A549 (cell line): ENCODE results near the gene C5AR1. TPM values are rescaled to one million over a fixed set of nuclear protein-coding genes. Genes with fewer than 3 reads are reported as not detected.

Experiments used
- ATAC-seq, 2 experiments: fragments of 200-7000 bp in 1 of 2; fragments of >200 bp in 1 of 2; cut with Nextera tagmentation in 1 of 2; cut with Tn5 transposase in 1 of 2; 3 replicates each; pipeline versions ENCODE4 v1.8.0 to v1.9.1; 2018 to 2020; ENCODE audit warnings: mild to moderate bottlenecking in 1 of 2, moderate library complexity in 1 of 2
- CTCF ChIA-PET: fragments of 300-600 bp; sonication (Branson Sonifier 250); formaldehyde crosslinking; extraction: SDS; loops from one replicate; lab custom pipeline; 2021; ENCODE audit warnings: antibody characterized with exemption, inconsistent platforms; lab: Yijun Ruan, JAX
- POLR2A ChIA-PET: fragments of 350-600 bp; formaldehyde crosslinking; extraction: SDS; loops from one replicate; lab custom pipeline; 2021; ENCODE audit warnings: antibody characterized with exemption, inconsistent platforms; lab: Yijun Ruan, JAX
- DNase-seq, 2 experiments: peaks; one replicate each; pipeline versions ENCODE4 v3.0.0 to v3.0.0-alpha.2; 2011 to 2016; ENCODE audit warnings: low read depth in 1 of 2, low spot score in 1 of 2
- FAIRE-seq: peaks from 2 replicates; lab custom pipeline; 2011; peaks lifted over from hg19 to GRCh38; lab: Jason Lieb, UNC
- H3K27ac ChIP-seq, 2 experiments: fragments of >200 bp; sonication (Bioruptor Twin); formaldehyde crosslinking; 3 replicates each; pipeline ENCODE4 v1.5.1; 2016 to 2017
- H3K4me1 ChIP-seq: fragments of >200 bp; sonication (Bioruptor Twin); formaldehyde crosslinking; 3 replicates; pipeline ENCODE4 v1.6.1; 2016
- H3K4me2 ChIP-seq: fragments of >200 bp; sonication (Bioruptor Twin); formaldehyde crosslinking; 3 replicates; pipeline ENCODE4 v1.6.1; 2016
- H3K4me3 ChIP-seq: fragments of >200 bp; sonication (Bioruptor Twin); formaldehyde crosslinking; 3 replicates; pipeline ENCODE4 v1.5.1; 2016
- H3K9me3 ChIP-seq: fragments of >200 bp; sonication (Bioruptor Twin); formaldehyde crosslinking; 3 replicates; pipeline ENCODE4 v1.6.1; 2016
- BCL3 ChIP-seq: fragments of >200 bp; sonication (Bioruptor Twin); formaldehyde crosslinking; IDR thresholded peaks from 3 replicates; pipeline ENCODE4 v1.6.1; 2016
- CHD2 ChIP-seq: fragments of 150-350 bp; IDR thresholded peaks from 2 replicates; pipeline ENCODE4 v1.6.1; 2014; ENCODE audit warnings: low read length; ENCODE audit not compliant: partially characterized antibody
- EP300 ChIP-seq, 2 experiments: fragments of >200 bp; sonication (Bioruptor Twin); formaldehyde crosslinking; IDR thresholded peaks; 2 replicates in 1 of 2; 3 replicates in 1 of 2; pipeline ENCODE4 v1.6.1; 2016 to 2017
- FOSL2 ChIP-seq, 2 experiments: fragments of 450-650 bp in 1 of 2; fragments of >200 bp in 1 of 2; sonication (Bioruptor Twin) in 1 of 2; formaldehyde crosslinking; IDR thresholded peaks; 2 replicates each; pipeline versions ENCODE4 v1.5.0 to v1.6.1; 2016 to 2020; ENCODE audit warnings: mild to moderate bottlenecking in 1 of 2, moderate library complexity in 1 of 2
- GATA3 ChIP-seq: IDR thresholded peaks from 2 replicates; pipeline ENCODE4 v1.6.1; 2012; ENCODE audit warnings: borderline replicate concordance
- HES2 ChIP-seq: fragments of >200 bp; sonication (Bioruptor Twin); formaldehyde crosslinking; IDR thresholded peaks from 2 replicates; pipeline ENCODE4 v1.6.1; 2016
- HEYL ChIP-seq: fragments of 250-450 bp; sonication (Bioruptor Pico); IDR thresholded peaks from 2 replicates; pipeline ENCODE4 v1.8.0; 2021; ENCODE audit warnings: mild to moderate bottlenecking, moderate library complexity
- HOXA7 ChIP-seq: fragments of 250-450 bp; sonication (Bioruptor Pico); IDR thresholded peaks from 2 replicates; pipeline ENCODE4 v1.5.0; 2020; ENCODE audit warnings: mild to moderate bottlenecking, moderate library complexity
- HOXB13 ChIP-seq: fragments of 250-450 bp; sonication (Bioruptor Pico); IDR thresholded peaks from 2 replicates; pipeline ENCODE4 v1.5.0; 2020; ENCODE audit warnings: low read depth, mild to moderate bottlenecking, moderate library complexity
- JUN ChIP-seq, 2 experiments: fragments of >200 bp; sonication (Bioruptor Twin); formaldehyde crosslinking; IDR thresholded peaks; 2 replicates in 1 of 2; 3 replicates in 1 of 2; pipeline ENCODE4 v1.6.1; 2016 to 2017
- MAX ChIP-seq: IDR thresholded peaks from 2 replicates; pipeline ENCODE4 v1.6.1; 2012
- MAZ ChIP-seq: fragments of 150-350 bp; IDR thresholded peaks from 2 replicates; pipeline ENCODE4 v1.6.1; 2014; ENCODE audit warnings: antibody characterized with exemption, low read depth, low read length, borderline replicate concordance
- NPAS2 ChIP-seq: fragments of 250-450 bp; sonication (Bioruptor Pico); IDR thresholded peaks from 2 replicates; pipeline ENCODE4 v1.8.0; 2022; ENCODE audit warnings: mild to moderate bottlenecking, moderate library complexity, borderline replicate concordance
- PBX3 ChIP-seq: IDR thresholded peaks from 2 replicates; pipeline ENCODE4 v1.6.1; 2012
- POLR2A ChIP-seq: IDR thresholded peaks from 2 replicates; pipeline ENCODE4 v1.6.1; 2012; ENCODE audit warnings: mild to moderate bottlenecking, low read length
- POLR2AphosphoS2 ChIP-seq: conservative IDR thresholded peaks from 2 replicates; pipeline ENCODE4 v1.6.1; 2012; ENCODE audit warnings: low read length, improper control_type of control experiment, inconsistent platforms
- RARB ChIP-seq: fragments of 250-450 bp; sonication (Bioruptor Pico); IDR thresholded peaks from 2 replicates; pipeline ENCODE4 v1.8.0; 2021; ENCODE audit warnings: mild to moderate bottlenecking, moderate library complexity
- RCOR1 ChIP-seq: fragments of 150-350 bp; IDR thresholded peaks from 2 replicates; pipeline ENCODE4 v1.6.1; 2014; ENCODE audit warnings: antibody characterized with exemption, low read length, low read depth
- REST ChIP-seq: fragments of 200-600 bp; sonication (generic); IDR thresholded peaks from 2 replicates; pipeline ENCODE4 v1.6.1; 2016; ENCODE audit warnings: antibody characterized with exemption, mild to moderate bottlenecking, moderate library complexity
- TFCP2L1 ChIP-seq: fragments of 250-450 bp; sonication (Bioruptor Pico); IDR thresholded peaks from 2 replicates; pipeline ENCODE4 v1.5.0; 2021; ENCODE audit warnings: mild to moderate bottlenecking
- TP53 ChIP-seq: fragments of 250-450 bp; sonication (Bioruptor Pico); IDR thresholded peaks from 2 replicates; pipeline ENCODE4 v1.5.0; 2021; ENCODE audit warnings: mild to moderate bottlenecking, moderate library complexity
- ZSCAN20 ChIP-seq: fragments of 250-450 bp; sonication (Bioruptor Pico); IDR thresholded peaks from 2 replicates; pipeline ENCODE4 v1.8.0; 2022; ENCODE audit warnings: mild to moderate bottlenecking, moderate library complexity
- WGBS: methylation state at CpG from one replicate; pipeline ENCODE4 v1.1.6; 2017; ENCODE audit errors: missing lambda C conversion rate; 5-methylcytosine and 5-hydroxymethylcytosine counted together
- polyA plus RNA-seq, 4 experiments: library from polyadenylated mRNA; depleted of rRNA in 3 of 4; stranded (reverse); fragments of >200 nt; fragmentation: RNase III in 1 of 4; extraction: RNeasy Plus Mini Kit Qiagen cat#74134 plus additional on column Dnase treatment in 1 of 4; gene quantifications; 2 replicates in 3 of 4; 3 replicates in 1 of 4; pipeline ENCODE4 v1.2.3, GENCODE V29; 2011 to 2017

The C5AR1 gene
- polyA plus RNA-seq, 2 of the 4 experiments (the other 2 are of a cell fraction), result 1.6 to 3.4 TPM

- ATAC-seq (peak; percentile 53 to 85), FAIRE-seq (no peak), DNase-seq (peak; percentile 92 to 98)
- ChIA-PET CTCF (interaction anchor here (0.6 to 12.3 kb wide), 14 partner anchors 7 to 162 kb away, joined by 3 to 160 read pairs (median 8); partner anchors contain the start of genes CCDC9 and DHX34), POLR2A (interaction anchor here (0.5 to 3.4 kb wide), 15 partner anchors 9 to 209 kb away, joined by 3 to 77 read pairs (median 6); partner anchors contain the start of genes CCDC9, DHX34 and KPTN)
- H3K4me3 ChIP-seq, result peak within 1 kb of the TSS; percentile 59
- H3K4me2 ChIP-seq, result peak within 1 kb of the TSS; percentile 89
- WGBS, result 2% methylated on average over 32 of the region's 72 CpGs
- TF ChIP-seq JUN (IDR thresholded peaks at IDR 0.05) (0 out of 5 replicates have a peak, but pooled peaks of 1 of the 2 experiments have one; percentile 22), PBX3 (no peak; the same call in none of the 2 replicates), GATA3 (peak; percentile 8; the same call in 1 of the 2 replicates), FOSL2 (IDR thresholded peaks at IDR 0.05) (no peak), FOSL2 (CRISPR knock-in tag; IDR thresholded peaks at IDR 0.05) (no peak; the same call in 1 of the 2 replicates), HEYL (CRISPR knock-in tag) (no peak), TFCP2L1 (peak; percentile 85; the same call in 1 of the 2 replicates), HOXB13 (CRISPR knock-in tag) (no peak), CHD2 (peak; percentile 82), MAX (no peak), TP53 (0 out of 2 replicates have a peak, but pooled peaks have one; percentile 6), REST (peak; percentile 75), POLR2AphosphoS2 (0 out of 2 replicates have a peak, but pooled peaks have one; percentile 43), RCOR1 (no peak), ZSCAN20 (CRISPR knock-in tag) (no peak), POLR2A (peak; percentile 12; the same call in 1 of the 2 replicates), NPAS2 (CRISPR knock-in tag) (no peak), EP300 (IDR thresholded peaks at IDR 0.05) (no peak), HES2 (no peak), HOXA7 (CRISPR knock-in tag) (peak; percentile 17; the same call in 1 of the 2 replicates), MAZ (0 out of 2 replicates have a peak, but pooled peaks have one; percentile 54), BCL3 (0 out of 3 replicates have a peak, but pooled peaks have one; percentile 33), RARB (CRISPR knock-in tag) (no peak)
- H3K27ac ChIP-seq, result peak within 1 kb of the TSS; percentile 80 to 90
- H3K9me3 ChIP-seq, result no peaks in the 10 kb centered on the region
- H3K4me1 ChIP-seq, result peaks cover 15% of the 10 kb centered on the region
These were observed 35.4 kb upstream of the C5AR1 start, which contains the start of gene INAFM1 for GRCh38 chr19:47274071-47274890. INAFM1 (plus strand) TSS chr19:47274885; CDS start chr19:47274920, 35 bp downstream.
